Progenitor cell of endocrine pancreas (in vitro differentiated cells): ENCODE data around the gene FIBCD1. TPM values are rescaled to one million over a fixed set of nuclear protein-coding genes. Genes with fewer than 3 reads are reported as not detected.

Experiments used
- DNase-seq: peaks from one replicate; pipeline ENCODE4 v3.0.0; 2021; ENCODE audit warnings: low spot score; ENCODE audit not compliant: unreplicated experiment
- H3K27ac Mint-ChIP-seq: 2 replicates; pipeline ENCODE4 v1.8.0; 2021; ENCODE audit warnings: mild to moderate bottlenecking, moderate library complexity, mixed read lengths
- H3K27me3 Mint-ChIP-seq: 2 replicates; pipeline ENCODE4 v1.8.0; 2021; ENCODE audit warnings: mixed read lengths
- H3K36me3 Mint-ChIP-seq: 2 replicates; pipeline ENCODE4 v1.8.0; 2022; ENCODE audit warnings: mixed read lengths; ENCODE audit not compliant: insufficient read depth
- H3K4me1 Mint-ChIP-seq: 2 replicates; pipeline ENCODE4 v1.8.0; 2021; ENCODE audit warnings: low read depth, mixed read lengths
- H3K4me3 Mint-ChIP-seq: 2 replicates; pipeline ENCODE4 v1.8.0; 2021; ENCODE audit warnings: low read depth, mild to moderate bottlenecking, moderate library complexity, mixed read lengths
- H3K9me3 Mint-ChIP-seq: 2 replicates; pipeline ENCODE4 v1.8.0; 2021; ENCODE audit warnings: low read depth, mixed read lengths
- total RNA-seq: library from RNA; stranded (reverse); gene quantifications from 2 replicates; pipeline ENCODE4 v1.2.1, GENCODE V29; 2021
- TF ChIP-seq, protein P1 (sequence below): fragments of 200-600 bp; sonication (generic); IDR thresholded peaks from one replicate; pipeline ENCODE4 v1.5.0; 2021; ENCODE audit warnings: antibody characterized with exemption, mild to moderate bottlenecking; ENCODE audit not compliant: unreplicated experiment

Gene FIBCD1
- total RNA-seq, 1 donor from 2014 or later, result not detected

DNA sequence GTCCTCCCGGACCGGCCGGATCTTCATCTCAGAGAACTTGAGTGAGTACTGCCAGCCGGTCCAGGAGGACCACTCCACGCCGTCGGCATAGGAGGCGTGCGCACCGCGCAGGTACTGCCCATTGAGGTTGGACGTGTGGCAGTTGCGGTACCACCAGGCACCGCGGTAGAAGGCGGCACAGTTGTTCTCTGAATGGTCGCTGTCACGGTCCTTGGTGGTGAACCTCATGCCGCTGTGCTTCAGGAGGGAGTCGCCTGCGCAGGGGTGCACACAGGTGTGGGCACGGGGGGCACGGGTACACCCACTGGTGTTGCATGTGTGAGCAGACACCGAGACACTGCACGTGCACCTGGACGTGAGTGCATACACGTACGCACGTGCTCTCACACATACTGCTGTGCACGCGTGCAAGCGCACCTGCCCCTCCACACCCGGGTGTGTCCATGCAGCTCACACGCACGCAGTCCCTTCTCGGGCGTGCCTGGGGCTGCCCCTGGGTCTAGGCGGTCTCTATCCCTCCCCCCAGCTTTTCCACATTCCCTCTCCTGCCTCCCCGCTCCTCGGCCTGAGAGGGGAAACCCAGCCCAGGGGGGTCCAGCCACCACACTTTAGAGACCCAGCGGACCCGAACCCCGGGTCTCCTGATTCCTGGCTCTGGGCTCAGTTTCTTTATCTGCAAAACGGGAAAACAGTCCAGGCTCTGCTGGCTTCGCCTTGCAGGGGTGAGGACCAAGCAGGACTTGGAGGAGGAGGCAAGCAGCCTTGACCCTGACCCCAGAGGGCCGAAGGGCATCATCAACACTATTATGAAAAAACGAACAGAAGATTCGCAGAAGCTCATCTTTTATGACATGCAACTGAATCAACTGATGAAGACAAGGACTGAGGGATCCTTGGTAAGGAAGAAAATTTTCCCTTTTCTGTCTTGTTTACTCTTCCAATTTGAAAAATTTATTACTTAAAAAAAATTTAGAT lies 34.7 kb downstream of the FIBCD1 start:
- H3K9me3 Mint-ChIP-seq, result no peaks in the 10 kb centered on the region
- H3K36me3 Mint-ChIP-seq, result no peaks in the 10 kb centered on the region
- DNase-seq, result no peak
- peaks cover 10% of the 10 kb centered on the region for H3K27me3 Mint-ChIP-seq
- no peak overlapping the region for H3K27ac Mint-ChIP-seq
- H3K4me3 Mint-ChIP-seq, result no peak overlapping the region
- H3K4me1 Mint-ChIP-seq, result no peaks in the 10 kb centered on the region
- TF ChIP-seq, protein P1, sequence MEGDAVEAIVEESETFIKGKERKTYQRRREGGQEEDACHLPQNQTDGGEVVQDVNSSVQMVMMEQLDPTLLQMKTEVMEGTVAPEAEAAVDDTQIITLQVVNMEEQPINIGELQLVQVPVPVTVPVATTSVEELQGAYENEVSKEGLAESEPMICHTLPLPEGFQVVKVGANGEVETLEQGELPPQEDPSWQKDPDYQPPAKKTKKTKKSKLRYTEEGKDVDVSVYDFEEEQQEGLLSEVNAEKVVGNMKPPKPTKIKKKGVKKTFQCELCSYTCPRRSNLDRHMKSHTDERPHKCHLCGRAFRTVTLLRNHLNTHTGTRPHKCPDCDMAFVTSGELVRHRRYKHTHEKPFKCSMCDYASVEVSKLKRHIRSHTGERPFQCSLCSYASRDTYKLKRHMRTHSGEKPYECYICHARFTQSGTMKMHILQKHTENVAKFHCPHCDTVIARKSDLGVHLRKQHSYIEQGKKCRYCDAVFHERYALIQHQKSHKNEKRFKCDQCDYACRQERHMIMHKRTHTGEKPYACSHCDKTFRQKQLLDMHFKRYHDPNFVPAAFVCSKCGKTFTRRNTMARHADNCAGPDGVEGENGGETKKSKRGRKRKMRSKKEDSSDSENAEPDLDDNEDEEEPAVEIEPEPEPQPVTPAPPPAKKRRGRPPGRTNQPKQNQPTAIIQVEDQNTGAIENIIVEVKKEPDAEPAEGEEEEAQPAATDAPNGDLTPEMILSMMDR, result no peak

DNA sequence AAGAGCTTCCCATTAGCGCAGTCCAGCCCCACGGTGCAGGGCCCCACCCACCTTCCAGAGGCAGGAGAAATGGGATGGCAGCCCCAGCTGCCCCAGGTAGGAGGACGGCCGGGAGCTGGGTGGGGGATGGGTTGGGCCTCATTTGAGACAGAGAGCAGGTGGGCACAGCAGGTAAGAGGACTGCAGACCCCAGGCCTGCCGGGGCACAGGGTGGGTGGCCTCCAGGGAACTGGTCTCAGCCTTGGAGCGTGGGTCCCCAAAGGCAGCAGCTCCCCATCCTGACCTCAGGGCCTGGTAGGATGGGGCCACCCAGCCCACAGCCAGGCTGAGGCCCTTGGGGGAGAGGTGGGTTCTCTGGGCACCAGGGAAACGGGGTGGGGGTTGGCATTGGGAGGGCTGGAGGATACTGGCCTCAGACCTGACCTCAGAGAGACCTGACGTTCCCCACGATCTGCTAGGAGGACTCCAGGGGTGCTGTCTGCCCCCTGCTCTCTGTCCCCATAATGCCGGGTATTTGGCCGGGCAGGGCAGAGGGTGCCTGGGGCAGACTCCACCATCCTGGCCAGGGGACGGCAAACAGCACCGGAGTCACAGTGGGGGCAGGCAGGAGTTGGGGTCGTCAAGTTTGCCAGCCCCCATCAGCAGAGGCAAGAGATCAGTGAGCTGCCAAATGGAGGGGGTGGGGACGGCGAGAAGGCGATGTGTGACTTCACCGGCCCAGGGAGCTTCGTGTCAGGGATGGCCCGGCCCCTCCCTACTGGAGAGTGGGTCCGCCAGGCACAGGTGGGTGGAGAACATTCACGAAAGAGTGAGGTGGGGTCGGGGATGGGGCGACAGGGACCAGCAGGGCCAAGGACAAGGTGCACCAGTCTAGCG lies 35.6 kb downstream of the FIBCD1 start:
- no peaks in the 10 kb centered on the region for H3K9me3 Mint-ChIP-seq
- H3K4me1 Mint-ChIP-seq, result no peaks in the 10 kb centered on the region
- no peak overlapping the region for H3K27ac Mint-ChIP-seq
- peaks cover 12% of the 10 kb centered on the region for H3K27me3 Mint-ChIP-seq
- H3K4me3 Mint-ChIP-seq, result no peak overlapping the region
- no peaks in the 10 kb centered on the region for H3K36me3 Mint-ChIP-seq
- TF ChIP-seq, protein P1, result no peak
- DNase-seq, result no peak

GRCh38 chr9:130902204-130903185 lies 36.6 kb downstream of the FIBCD1 start:
- TF ChIP-seq, protein P1, result no peak
- Mint-ChIP-seq H3K36me3 (no peaks in the 10 kb centered on the region), H3K4me3 (no peak overlapping the region), H3K9me3 (no peaks in the 10 kb centered on the region), H3K27ac (no peak overlapping the region), H3K27me3 (peaks cover 12% of the 10 kb centered on the region), H3K4me1 (no peaks in the 10 kb centered on the region)
- no peak for DNase-seq

GRCh38 chr9:130901498-130902203 lies 37.4 kb downstream of the FIBCD1 start:
- Mint-ChIP-seq H3K4me1 (no peaks in the 10 kb centered on the region), H3K27me3 (peaks cover 12% of the 10 kb centered on the region), H3K36me3 (no peaks in the 10 kb centered on the region), H3K4me3 (no peak overlapping the region), H3K27ac (no peak overlapping the region), H3K9me3 (no peaks in the 10 kb centered on the region)
- DNase-seq, result no peak
- TF ChIP-seq, protein P1, result no peak
